Activated CD4-positive, CD25-positive, alpha-beta regulatory T cell treated with anti-CD3 and anti-CD28 coated beads, Interleukin-2, amount 50 U/mL, for 16 hours (primary cell): Measurements from ENCODE around the gene DZIP1L.
"Not testable (repeated sequence)": the region's sequence is repeated elsewhere in the genome, so short reads cannot be mapped to it uniquely, and the experiment has no call there.

Source experiments
- DNase-seq: peaks from one replicate; pipeline ENCODE4 v3.0.0-alpha.2; 2020; ENCODE audit warnings: low read depth, low spot score

The DZIP1L gene

GRCh38 chr3:138114431-138114918 is 933 bp downstream of the DZIP1L start:
- no peak for DNase-seq

GRCh38 chr3:138113326-138113725 is 2.1 kb downstream of the DZIP1L start:
- DNase-seq: no peak

- DNase-seq: no peak
These were observed 3.0 kb downstream of the DZIP1L start for GRCh38 chr3:138112362-138112761.

- no peak for DNase-seq
These were observed 9.8 kb downstream of the DZIP1L start for GRCh38 chr3:138105598-138105997.

- no peak for DNase-seq
These were observed 11.9 kb downstream of the DZIP1L start for GRCh38 chr3:138103466-138103865.

GRCh38 chr3:138101351-138101940 is 14.0 kb downstream of the DZIP1L start:
- DNase-seq: not testable (repeated sequence)

GRCh38 chr3:138099417-138099816 is 16.0 kb downstream of the DZIP1L start:
- DNase-seq: no peak

- DNase-seq: no peak
These were observed 17.9 kb downstream of the DZIP1L start for GRCh38 chr3:138097192-138098172.

- no peak for DNase-seq
These were observed 21.7 kb downstream of the DZIP1L start for GRCh38 chr3:138093721-138094120.

GRCh38 chr3:138092023-138092422 is 23.4 kb downstream of the DZIP1L start:
- no peak for DNase-seq

GRCh38 chr3:138089091-138089490 is 26.3 kb downstream of the DZIP1L start:
- DNase-seq: no peak

GRCh38 chr3:138085745-138086144 is 29.7 kb downstream of the DZIP1L start:
- DNase-seq: not testable (repeated sequence)

- no peak for DNase-seq
These were observed 31.2 kb downstream of the DZIP1L start for GRCh38 chr3:138084196-138084595.

- DNase-seq: no peak
These were observed 32.4 kb downstream of the DZIP1L start for GRCh38 chr3:138082992-138083386.

- DNase-seq: no peak
These were observed 33.1 kb downstream of the DZIP1L start for GRCh38 chr3:138082085-138082991.

GRCh38 chr3:138081371-138082084 is 33.9 kb downstream of the DZIP1L start:
- no peak for DNase-seq

GRCh38 chr3:138079901-138080300 is 35.5 kb downstream of the DZIP1L start:
- DNase-seq: no peak

- no peak for DNase-seq
These were observed 36.5 kb downstream of the DZIP1L start for GRCh38 chr3:138078901-138079344.

- no peak for DNase-seq
These were observed 37.3 kb downstream of the DZIP1L start for GRCh38 chr3:138078096-138078495.

GRCh38 chr3:138072796-138073195 is 42.6 kb downstream of the DZIP1L start:
- DNase-seq: no peak

GRCh38 chr3:138070006-138070405 is 45.4 kb downstream of the DZIP1L start:
- no peak for DNase-seq
